ENCODE results near the gene ZNF157. TPM values are rescaled to one million over a fixed set of nuclear protein-coding genes. Genes with fewer than 3 reads are reported as not detected.
A peak's percentile ranks its signal among the peaks of the same experiment; 100 is the strongest.
"Not testable (repeated sequence)": the region's sequence is repeated elsewhere in the genome, so short reads cannot be mapped to it uniquely, and the experiment has no call there.

ZNF157 gene
- total RNA-seq, result under 1 TPM in 1 of 2 donors, not detected in 1; 0.19 TPM

DNA sequence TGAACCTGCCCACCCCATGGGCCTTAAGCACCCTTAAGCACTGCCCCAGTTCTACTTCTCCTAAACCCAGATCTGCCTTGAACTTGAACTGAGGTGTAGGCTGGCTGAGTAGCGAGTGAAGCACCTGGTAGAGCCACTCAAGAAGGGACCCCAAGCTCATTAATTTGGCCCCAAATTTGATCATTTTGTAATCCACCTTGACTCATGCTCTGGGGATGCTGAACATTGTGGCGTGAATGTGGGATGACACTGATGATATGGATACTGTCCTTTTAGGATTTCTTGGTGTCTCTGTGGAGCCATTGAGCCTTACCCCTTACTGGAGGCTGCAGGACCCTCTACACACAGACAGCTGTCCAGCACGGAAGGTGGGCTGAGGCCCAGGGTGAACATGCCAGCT is at the start of gene ZNF157:
ZNF157 (plus strand) TSS at position 301 of the 400 bp plus-strand sequence; CDS start at position 392, 91 bp downstream.
- no peaks in the 10 kb centered on the region for H3K36me3 ChIP-seq
- no peaks in the 10 kb centered on the region for H3K9me3 ChIP-seq
- no peak within 1 kb of the TSS for H3K27ac ChIP-seq
- no peak for DNase-seq (ENCODE audit: low spot score)
- H3K4me1 ChIP-seq, result no peaks in the 10 kb centered on the region
- H3K4me3 ChIP-seq, result no peak within 1 kb of the TSS
- no peaks in the 10 kb centered on the region for H3K27me3 ChIP-seq
- TF ChIP-seq, protein P1, sequence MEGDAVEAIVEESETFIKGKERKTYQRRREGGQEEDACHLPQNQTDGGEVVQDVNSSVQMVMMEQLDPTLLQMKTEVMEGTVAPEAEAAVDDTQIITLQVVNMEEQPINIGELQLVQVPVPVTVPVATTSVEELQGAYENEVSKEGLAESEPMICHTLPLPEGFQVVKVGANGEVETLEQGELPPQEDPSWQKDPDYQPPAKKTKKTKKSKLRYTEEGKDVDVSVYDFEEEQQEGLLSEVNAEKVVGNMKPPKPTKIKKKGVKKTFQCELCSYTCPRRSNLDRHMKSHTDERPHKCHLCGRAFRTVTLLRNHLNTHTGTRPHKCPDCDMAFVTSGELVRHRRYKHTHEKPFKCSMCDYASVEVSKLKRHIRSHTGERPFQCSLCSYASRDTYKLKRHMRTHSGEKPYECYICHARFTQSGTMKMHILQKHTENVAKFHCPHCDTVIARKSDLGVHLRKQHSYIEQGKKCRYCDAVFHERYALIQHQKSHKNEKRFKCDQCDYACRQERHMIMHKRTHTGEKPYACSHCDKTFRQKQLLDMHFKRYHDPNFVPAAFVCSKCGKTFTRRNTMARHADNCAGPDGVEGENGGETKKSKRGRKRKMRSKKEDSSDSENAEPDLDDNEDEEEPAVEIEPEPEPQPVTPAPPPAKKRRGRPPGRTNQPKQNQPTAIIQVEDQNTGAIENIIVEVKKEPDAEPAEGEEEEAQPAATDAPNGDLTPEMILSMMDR (IDR thresholded peaks at IDR 0.05), result no peak

DNA sequence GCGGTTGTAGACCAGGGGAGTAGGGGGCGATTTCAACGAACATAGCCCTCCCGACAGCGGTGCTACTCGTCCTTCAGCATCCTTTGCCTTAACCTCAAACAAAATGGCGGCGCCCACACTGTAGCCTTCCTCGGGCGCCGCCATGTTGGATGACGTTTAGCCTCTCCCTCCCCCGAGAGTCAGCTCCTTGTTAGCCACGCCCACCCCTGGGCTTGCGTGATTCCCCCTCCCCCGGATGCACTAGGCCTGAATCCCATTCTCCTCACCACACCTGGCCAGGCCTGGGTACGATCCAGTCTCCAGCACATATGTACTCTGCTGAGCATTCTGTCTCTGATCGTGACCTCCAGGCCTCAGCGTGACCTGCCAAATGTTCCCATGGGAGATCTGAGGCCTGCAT is 49.0 kb upstream of the ZNF157 start:
- peak; percentile 59 for DNase-seq (ENCODE audit: low spot score)
- Histone ChIP-seq H3K4me3 (no peak overlapping the region), H3K27me3 (no peaks in the 10 kb centered on the region), H3K9me3 (no peaks in the 10 kb centered on the region), H3K27ac (no peak overlapping the region), H3K4me1 (no peaks in the 10 kb centered on the region), H3K36me3 (no peaks in the 10 kb centered on the region)
- TF ChIP-seq, protein P1 (IDR thresholded peaks at IDR 0.05), result no peak

DNA sequence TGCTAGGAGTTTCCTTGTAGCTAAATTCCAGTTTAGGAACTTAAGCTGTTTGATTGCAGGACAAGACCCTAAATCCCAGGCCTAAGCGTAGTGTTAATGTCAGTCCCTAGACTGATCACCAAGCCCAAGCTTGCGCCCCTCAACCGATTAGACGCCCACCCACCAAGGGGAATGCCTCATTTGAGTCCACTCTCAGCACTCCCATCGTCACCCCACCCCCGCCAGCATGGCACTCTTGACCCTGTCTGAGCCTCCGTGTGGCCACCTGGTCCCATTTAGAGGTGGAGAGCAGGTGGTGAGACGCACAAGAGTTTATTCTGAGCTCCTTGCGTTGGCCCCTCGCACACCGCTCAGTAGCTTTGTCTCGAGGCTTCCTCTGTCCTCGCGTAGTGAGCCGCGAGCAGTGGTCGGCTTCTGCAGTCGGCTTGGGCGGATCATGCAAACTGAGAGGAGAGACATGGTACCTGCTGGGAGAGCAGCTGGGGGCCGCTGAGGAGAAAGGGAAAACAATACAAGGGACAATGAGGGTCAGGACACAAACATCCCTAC is 48.5 kb upstream of the ZNF157 start:
- Histone ChIP-seq H3K27ac (no peak overlapping the region), H3K27me3 (no peaks in the 10 kb centered on the region), H3K4me3 (no peak overlapping the region), H3K4me1 (no peaks in the 10 kb centered on the region), H3K36me3 (no peaks in the 10 kb centered on the region), H3K9me3 (no peaks in the 10 kb centered on the region)
- TF ChIP-seq, protein P1 (IDR thresholded peaks at IDR 0.05), result no peak
- no peak for DNase-seq (ENCODE audit: low spot score)

DNA sequence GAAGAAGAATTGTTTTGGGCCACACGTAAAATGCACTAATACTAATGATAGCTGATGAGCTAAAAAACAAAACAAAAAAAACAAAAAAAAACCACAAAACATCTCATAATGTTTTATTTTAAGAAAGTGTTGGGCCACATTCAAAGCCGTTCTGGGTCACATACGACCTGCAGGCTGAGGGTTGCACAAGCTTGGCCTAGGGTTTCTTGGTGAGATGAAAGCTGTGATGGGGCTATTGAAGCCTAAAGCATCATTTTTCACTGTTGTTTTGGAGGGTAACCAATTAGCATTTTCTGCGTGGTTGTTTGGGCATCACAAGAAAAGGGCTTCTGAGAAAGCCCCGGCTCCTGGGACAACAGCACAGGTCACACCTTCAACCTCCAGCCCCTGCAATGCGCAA is 42.5 kb upstream of the ZNF157 start:
- Histone ChIP-seq H3K27me3 (no peaks in the 10 kb centered on the region), H3K27ac (no peak overlapping the region), H3K36me3 (no peaks in the 10 kb centered on the region), H3K4me1 (no peaks in the 10 kb centered on the region), H3K9me3 (no peaks in the 10 kb centered on the region), H3K4me3 (no peak overlapping the region)
- TF ChIP-seq, protein P1 (IDR thresholded peaks at IDR 0.05), result no peak
- no peak for DNase-seq (ENCODE audit: low spot score)

DNA sequence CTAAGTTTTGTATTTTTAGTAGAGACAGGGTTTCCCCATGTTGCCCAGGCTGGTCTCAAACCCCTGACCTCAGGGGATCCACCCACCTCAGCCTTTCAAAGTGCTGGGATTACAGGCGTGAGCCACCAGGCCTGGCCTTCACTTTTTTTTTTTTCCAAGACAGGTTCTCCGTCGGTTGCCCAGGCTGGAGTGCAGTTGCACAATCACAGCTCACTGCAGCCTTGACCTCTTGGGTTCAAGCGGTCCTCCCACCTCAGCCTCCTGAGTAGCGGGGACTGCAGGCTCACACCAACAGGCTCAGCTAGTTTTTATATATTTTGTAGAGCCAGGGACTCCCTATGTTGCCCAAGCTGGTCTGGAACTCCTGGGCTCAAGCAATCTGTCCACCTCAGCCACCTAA is 37.6 kb upstream of the ZNF157 start:
- not testable (repeated sequence) for H3K36me3 ChIP-seq; H3K27me3 ChIP-seq; H3K4me1 ChIP-seq; H3K4me3 ChIP-seq; H3K9me3 ChIP-seq; DNase-seq (ENCODE audit: low spot score); H3K27ac ChIP-seq

DNA sequence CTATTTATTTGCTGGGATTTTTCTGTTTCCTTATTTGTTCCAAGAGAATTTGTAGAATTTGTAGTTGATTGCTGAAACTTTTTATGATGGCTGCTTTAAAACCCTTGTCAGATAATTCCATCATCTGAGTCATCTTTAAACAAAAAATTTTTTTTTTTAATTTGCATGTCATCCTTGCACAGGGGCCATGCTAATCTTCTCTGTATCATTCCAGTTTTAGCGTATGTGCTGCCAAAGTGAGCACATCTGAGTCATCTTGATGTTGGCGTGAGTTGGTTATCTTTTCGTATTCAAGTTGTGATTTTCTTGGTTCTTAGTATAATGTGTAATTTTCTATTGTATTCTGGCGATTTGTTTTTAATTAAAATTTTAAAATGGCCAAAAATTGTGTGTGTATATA is 18.7 kb upstream of the ZNF157 start:
- H3K36me3 ChIP-seq, result no peaks in the 10 kb centered on the region
- H3K27ac ChIP-seq, result no peak overlapping the region
- TF ChIP-seq, protein P1 (IDR thresholded peaks at IDR 0.05), result no peak
- no peaks in the 10 kb centered on the region for H3K9me3 ChIP-seq
- no peaks in the 10 kb centered on the region for H3K27me3 ChIP-seq
- no peak for DNase-seq (ENCODE audit: low spot score)
- H3K4me1 ChIP-seq, result no peaks in the 10 kb centered on the region
- no peak overlapping the region for H3K4me3 ChIP-seq

All from right atrium auricular region (tissue), 2 donors.